ENCODE results near the gene VPS11. TPM values are rescaled to one million over a fixed set of nuclear protein-coding genes. Genes with fewer than 3 reads are reported as not detected.
"Not testable (repeated sequence)": the region's sequence is repeated elsewhere in the genome, so short reads cannot be mapped to it uniquely, and the experiment has no call there.

VPS11 gene
- polyA plus RNA-seq, 1 donor, result 29.4 TPM

- DNase-seq, result peak; percentile 97
These were observed 17.2 kb downstream of the VPS11 start, which contains the start of gene HMBS for GRCh38 chr11:119084663-119085436. TSS of gene HMBS (plus strand) at chr11:119084881. CDS start at chr11:119085034, 153 bp downstream.

GRCh38 chr11:119085437-119085847 is 17.8 kb downstream of the VPS11 start:
- no peak for DNase-seq

GRCh38 chr11:119087123-119087522 is 19.5 kb downstream of the VPS11 start:
- DNase-seq, result no peak

DNA sequence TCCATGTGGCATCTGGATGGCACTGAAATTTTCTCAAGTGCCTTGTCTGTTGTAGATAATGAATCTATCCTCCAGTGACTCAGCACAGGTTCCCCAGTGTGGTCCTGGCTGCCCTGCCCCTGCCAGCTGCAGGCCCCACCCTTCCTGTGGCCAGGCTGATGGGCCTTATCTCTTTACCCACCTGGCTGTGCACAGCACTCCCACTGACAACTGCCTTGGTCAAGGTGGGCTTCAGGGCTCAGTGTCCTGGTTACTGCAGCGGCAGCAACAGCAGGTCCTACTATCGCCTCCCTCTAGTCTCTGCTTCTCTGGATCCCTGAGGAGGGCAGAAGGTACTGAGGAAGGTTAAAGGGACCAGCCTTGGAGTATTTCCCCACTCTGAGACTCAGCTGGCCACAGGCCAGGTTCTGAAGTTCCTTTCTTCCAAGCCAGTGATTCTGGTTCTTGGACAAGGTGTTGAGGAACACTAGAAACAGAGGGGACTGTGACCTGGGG is 20.2 kb downstream of the VPS11 start:
- no peak for DNase-seq

GRCh38 chr11:119088406-119088805 is 20.8 kb downstream of the VPS11 start:
- no peak for DNase-seq

GRCh38 chr11:119089319-119089718 is 21.7 kb downstream of the VPS11 start:
- no peak for DNase-seq

GRCh38 chr11:119091178-119091577 is 23.6 kb downstream of the VPS11 start:
- DNase-seq, result peak; percentile 59

GRCh38 chr11:119091966-119092879 is 24.6 kb downstream of the VPS11 start:
- no peak for DNase-seq

DNA sequence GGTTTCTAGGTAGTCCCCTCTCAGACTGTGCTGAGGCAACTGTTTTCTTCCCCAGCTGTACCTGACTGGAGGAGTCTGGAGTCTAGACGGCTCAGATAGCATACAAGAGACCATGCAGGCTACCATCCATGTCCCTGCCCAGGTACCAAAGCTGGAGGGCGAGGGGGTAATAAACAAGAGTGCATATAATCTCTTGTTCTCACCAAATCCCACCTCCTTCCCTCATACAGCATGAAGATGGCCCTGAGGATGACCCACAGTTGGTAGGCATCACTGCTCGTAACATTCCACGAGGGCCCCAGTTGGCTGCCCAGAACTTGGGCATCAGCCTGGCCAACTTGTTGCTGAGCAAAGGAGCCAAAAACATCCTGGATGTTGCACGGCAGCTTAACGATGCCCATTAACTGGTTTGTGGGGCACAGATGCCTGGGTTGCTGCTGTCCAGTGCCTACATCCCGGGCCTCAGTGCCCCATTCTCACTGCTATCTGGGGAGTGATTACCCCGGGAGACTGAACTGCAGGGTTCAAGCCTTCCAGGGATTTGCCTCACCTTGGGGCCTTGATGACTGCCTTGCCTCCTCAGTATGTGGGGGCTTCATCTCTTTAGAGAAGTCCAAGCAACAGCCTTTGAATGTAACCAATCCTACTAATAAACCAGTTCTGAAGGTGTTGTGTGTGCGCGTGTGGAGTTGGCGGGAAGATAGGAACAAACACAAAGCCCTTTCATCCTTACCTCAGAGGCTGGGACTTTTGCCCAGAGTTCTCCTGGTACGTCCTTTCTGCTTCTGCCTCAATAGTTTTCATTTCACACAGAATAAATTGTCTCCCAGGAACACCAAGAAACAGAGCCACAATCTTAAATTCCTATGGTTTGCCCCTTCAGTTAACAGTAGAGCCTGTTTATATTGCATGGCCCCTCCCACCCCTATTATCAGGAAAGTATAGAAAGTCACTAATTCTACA is 25.5 kb downstream of the VPS11 start:
- no peak for DNase-seq

- DNase-seq, result no peak
These were observed 26.6 kb downstream of the VPS11 start for GRCh38 chr11:119093942-119094815.

DNA sequence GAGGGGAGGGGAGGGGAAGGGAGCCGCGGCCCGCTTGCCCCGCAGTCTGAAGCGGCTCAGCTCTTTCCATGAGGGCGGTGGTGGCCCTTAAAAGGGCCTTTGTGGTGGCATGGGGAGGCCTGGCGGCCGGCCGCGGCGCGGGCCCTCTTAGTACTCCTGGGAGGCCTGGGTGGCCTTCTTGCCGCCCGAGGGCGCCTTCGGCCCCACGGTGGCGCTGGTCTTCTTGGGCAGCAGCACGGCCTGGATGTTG is 27.1 kb downstream of the VPS11 start:
- peak; percentile 78 for DNase-seq

- peak; percentile 98 for DNase-seq
These were observed 27.7 kb downstream of the VPS11 start for GRCh38 chr11:119095066-119095880.

GRCh38 chr11:119099711-119100110 is 32.1 kb downstream of the VPS11 start:
- DNase-seq, result no peak

GRCh38 chr11:119100246-119100970 is 32.8 kb downstream of the VPS11 start:
- no peak for DNase-seq

- DNase-seq, result no peak
These were observed 33.6 kb downstream of the VPS11 start for GRCh38 chr11:119100994-119101758.

DNA sequence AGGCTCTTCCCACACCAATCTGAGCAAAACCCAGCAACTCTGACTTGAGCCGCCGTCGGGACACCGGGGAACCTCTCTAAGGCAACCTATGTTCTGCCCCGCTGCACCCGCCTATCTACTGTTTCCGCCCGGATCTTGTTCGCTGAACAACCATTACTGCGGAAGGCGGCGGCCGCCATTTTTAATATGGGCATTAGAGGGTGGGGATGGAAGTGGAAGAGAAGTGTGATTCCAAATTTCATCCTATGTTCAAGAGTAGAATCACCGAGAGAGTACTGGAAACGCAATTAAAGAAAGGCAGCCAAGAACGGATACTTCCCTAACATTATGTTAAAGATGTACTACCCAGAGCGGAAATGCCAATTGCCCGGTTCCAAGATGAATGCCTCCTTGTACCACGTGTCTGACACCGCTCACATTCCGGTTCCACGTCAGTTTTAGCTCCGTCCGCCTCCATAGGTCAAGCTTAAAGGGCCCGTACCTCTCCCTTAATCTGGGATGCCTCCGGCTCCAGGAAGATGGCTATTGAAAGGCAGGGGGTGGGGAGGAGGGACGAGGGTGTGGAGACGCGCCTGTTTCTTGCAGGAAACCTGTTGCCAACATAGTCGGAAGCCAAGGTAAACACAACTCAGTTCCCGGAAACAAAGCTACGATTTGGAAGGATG is 34.3 kb downstream of the VPS11 start, which contains the start of gene DPAGT1:
DPAGT1 (minus strand) TSS at position 95 of the 665 bp plus-strand sequence. CDS start 198 bp downstream, outside the sequence.
- DNase-seq, result peak; percentile 93

DNA sequence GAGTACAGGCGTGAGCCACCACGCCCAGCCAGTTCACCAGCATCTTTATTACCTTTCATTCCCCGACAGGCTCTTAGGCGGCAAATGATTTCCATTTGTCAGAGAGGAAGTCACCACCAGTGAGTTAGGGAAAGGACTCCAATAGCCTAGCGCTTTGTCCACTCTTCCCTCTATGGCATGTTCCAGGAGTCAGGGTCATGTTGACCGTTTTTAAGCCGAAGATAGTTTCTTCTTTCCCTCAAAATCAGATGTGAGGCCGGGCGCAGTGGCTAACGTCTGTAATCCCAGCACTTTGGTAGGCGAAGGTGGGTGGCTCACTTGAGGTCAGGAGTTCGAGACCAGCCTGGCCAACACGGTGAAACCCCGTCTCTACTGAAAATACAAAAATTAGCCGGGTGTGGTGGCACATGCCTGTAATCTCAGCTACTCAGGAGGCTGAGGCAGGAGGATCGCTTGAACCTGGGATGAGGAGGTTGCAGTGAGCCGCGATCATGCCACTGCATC is 35.6 kb downstream of the VPS11 start:
- DNase-seq, result not testable (repeated sequence)

DNA sequence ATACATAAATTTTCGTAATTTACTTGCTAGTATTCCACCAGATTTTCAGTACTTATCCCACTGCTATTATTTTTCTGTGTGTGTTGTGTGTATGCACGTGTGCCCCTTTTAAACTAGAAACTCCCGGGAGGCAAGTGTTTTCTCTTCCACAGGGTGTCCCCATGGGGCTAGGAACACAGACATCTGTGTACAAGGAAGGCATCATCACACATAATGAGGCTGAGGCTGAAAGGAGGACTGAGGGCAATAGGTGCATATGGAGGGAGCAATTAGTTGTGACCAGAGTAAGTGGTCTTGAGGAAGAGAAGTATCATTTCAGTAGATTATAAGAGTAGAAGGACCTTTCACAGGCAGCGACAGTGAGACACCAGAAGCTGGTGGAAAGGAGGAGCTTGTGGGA is 36.2 kb downstream of the VPS11 start:
- no peak for DNase-seq

Data from hindlimb muscle (tissue), 1 donor.